ENCODE results near the gene ELMO1. TPM values are rescaled to one million over a fixed set of nuclear protein-coding genes. Genes with fewer than 3 reads are reported as not detected.

ELMO1 gene
- polyA plus RNA-seq, 1 donor (not counting 4 experiments of a cell fraction or from before 2014, with no cell fraction given), result not detected

DNA sequence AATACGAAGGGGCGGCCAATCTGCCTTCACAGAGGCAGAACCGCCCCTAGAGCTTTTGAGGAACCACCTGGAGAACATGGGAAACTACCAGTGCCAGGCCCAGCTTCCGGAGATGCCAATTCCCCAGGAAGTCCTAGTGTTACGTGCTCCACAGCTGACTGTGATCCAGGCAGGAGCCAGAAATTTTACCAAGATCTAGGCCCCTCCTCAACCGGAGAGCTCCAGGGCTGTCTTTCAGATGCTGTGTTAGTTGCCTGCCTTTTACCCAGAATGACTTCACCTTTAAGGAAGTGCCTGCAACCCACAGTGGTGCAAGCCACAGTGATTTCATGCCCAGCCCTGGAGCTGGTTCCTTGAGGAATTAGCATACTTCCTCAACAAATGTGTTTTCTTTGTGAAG, 62.9 kb downstream of the ELMO1 start:
- H3K27me3 ChIP-seq (ENCODE audit: control insufficient read depth, extremely low read depth, insufficient read depth, low read length), result no peaks in the 10 kb centered on the region
- no peak overlapping the region for H3K9ac ChIP-seq (ENCODE audit: control insufficient read depth, extremely low read depth, insufficient read depth, low read length)
- no peak overlapping the region for H2AFZ ChIP-seq (ENCODE audit: control insufficient read depth, low read length)
- no peaks in the 10 kb centered on the region for H4K20me1 ChIP-seq (ENCODE audit: control insufficient read depth, extremely low read depth, insufficient read depth, low read length)
- H3K4me1 ChIP-seq (ENCODE audit: control insufficient read depth, extremely low read depth, insufficient read depth, low read length), result no peaks in the 10 kb centered on the region
- no peaks in the 10 kb centered on the region for H3K79me2 ChIP-seq (ENCODE audit: control insufficient read depth, insufficient read depth, low read length)
- FAIRE-seq, result no peak
- H3K4me3 ChIP-seq (ENCODE audit: control insufficient read depth in 2 of 3, extremely low read depth in 1 of 3, insufficient read depth in 2 of 3, low read depth in 1 of 3, low read length in 3 of 3), result no peak overlapping the region
- no peak for DNase-seq (ENCODE audit: low read depth, low spot score)
- dilution Hi-C loops (cut with MboI; ENCODE audit: extremely low pct_ligation_motif_present, low sequenced_read_pairs), result no loop called here
- TF ChIP-seq, protein P1, sequence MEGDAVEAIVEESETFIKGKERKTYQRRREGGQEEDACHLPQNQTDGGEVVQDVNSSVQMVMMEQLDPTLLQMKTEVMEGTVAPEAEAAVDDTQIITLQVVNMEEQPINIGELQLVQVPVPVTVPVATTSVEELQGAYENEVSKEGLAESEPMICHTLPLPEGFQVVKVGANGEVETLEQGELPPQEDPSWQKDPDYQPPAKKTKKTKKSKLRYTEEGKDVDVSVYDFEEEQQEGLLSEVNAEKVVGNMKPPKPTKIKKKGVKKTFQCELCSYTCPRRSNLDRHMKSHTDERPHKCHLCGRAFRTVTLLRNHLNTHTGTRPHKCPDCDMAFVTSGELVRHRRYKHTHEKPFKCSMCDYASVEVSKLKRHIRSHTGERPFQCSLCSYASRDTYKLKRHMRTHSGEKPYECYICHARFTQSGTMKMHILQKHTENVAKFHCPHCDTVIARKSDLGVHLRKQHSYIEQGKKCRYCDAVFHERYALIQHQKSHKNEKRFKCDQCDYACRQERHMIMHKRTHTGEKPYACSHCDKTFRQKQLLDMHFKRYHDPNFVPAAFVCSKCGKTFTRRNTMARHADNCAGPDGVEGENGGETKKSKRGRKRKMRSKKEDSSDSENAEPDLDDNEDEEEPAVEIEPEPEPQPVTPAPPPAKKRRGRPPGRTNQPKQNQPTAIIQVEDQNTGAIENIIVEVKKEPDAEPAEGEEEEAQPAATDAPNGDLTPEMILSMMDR (optimal IDR thresholded peaks at IDR 0.05 in 1 of 3, IDR thresholded peaks at IDR 0.05 in 1 of 3, conservative IDR thresholded peaks at IDR 0.05 in 1 of 3; ENCODE audit: extremely low read depth in 1 of 3, insufficient read depth in 2 of 3, low read length in 3 of 3), result no peak
- TF ChIP-seq EZH2 (IDR thresholded peaks at IDR 0.05; ENCODE audit: low read length), result no peak
- no peak overlapping the region for H3K4me2 ChIP-seq (ENCODE audit: control insufficient read depth, extremely low read depth, insufficient read depth, low read depth, low read length)
- no peaks in the 10 kb centered on the region for H3K9me3 ChIP-seq (ENCODE audit: control insufficient read depth, low read depth, low read length)
- no peaks in the 10 kb centered on the region for H3K36me3 ChIP-seq (ENCODE audit: control insufficient read depth in 2 of 2, extremely low read depth in 1 of 2, insufficient read depth in 2 of 2, low read length in 2 of 2)
- no peak overlapping the region for H3K27ac ChIP-seq (ENCODE audit: control insufficient read depth, insufficient read depth, low read length)
- no peaks in the 10 kb centered on the region for H3K9me1 ChIP-seq (ENCODE audit: control insufficient read depth, extremely low read depth, insufficient read depth, low read length)

DNA sequence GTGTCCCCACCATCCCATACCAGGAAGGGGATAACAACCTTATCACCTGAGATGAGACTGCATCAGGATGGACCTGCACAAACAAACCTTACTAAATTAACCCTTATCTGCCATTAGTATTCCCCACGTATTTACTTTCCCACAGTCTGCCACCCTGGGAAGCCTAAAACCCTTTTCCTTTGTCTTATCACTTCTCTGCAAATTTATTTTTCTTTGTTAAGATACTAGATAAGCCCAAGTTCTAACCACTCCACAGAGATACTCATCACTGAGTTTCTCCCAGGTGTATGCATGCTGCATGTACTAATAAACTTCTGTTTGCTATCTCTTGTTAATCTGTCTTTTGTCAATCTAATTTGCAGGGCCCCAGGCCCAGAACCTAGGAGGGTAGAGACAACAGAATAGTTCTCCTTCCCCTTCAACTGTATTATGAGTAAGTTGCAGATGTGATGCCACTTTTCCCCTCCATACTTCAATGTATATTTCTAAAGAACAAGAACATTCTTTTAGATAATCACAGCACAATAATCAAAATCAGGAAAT, 66.0 kb downstream of the ELMO1 start:
- Histone ChIP-seq H3K9ac (ENCODE audit: control insufficient read depth, extremely low read depth, insufficient read depth, low read length) (no peak overlapping the region), H3K9me1 (ENCODE audit: control insufficient read depth, extremely low read depth, insufficient read depth, low read length) (no peaks in the 10 kb centered on the region), H3K27me3 (ENCODE audit: control insufficient read depth, extremely low read depth, insufficient read depth, low read length) (no peaks in the 10 kb centered on the region), H3K4me1 (ENCODE audit: control insufficient read depth, extremely low read depth, insufficient read depth, low read length) (no peaks in the 10 kb centered on the region), H3K79me2 (ENCODE audit: control insufficient read depth, insufficient read depth, low read length) (no peaks in the 10 kb centered on the region), H3K36me3 (ENCODE audit: control insufficient read depth in 2 of 2, extremely low read depth in 1 of 2, insufficient read depth in 2 of 2, low read length in 2 of 2) (no peaks in the 10 kb centered on the region), H3K4me2 (ENCODE audit: control insufficient read depth, extremely low read depth, insufficient read depth, low read depth, low read length) (no peak overlapping the region), H4K20me1 (ENCODE audit: control insufficient read depth, extremely low read depth, insufficient read depth, low read length) (no peaks in the 10 kb centered on the region), H3K4me3 (ENCODE audit: control insufficient read depth in 2 of 3, extremely low read depth in 1 of 3, insufficient read depth in 2 of 3, low read depth in 1 of 3, low read length in 3 of 3) (no peak overlapping the region), H3K27ac (ENCODE audit: control insufficient read depth, insufficient read depth, low read length) (no peak overlapping the region), H2AFZ (ENCODE audit: control insufficient read depth, low read length) (no peak overlapping the region), H3K9me3 (ENCODE audit: control insufficient read depth, low read depth, low read length) (no peaks in the 10 kb centered on the region)
- TF ChIP-seq, protein P1 (optimal IDR thresholded peaks at IDR 0.05 in 1 of 3, IDR thresholded peaks at IDR 0.05 in 1 of 3, conservative IDR thresholded peaks at IDR 0.05 in 1 of 3; ENCODE audit: extremely low read depth in 1 of 3, insufficient read depth in 2 of 3, low read length in 3 of 3), result no peak
- no peak for TF ChIP-seq EZH2 (IDR thresholded peaks at IDR 0.05; ENCODE audit: low read length)
- dilution Hi-C loops (cut with MboI; ENCODE audit: extremely low pct_ligation_motif_present, low sequenced_read_pairs), result no loop called here
- DNase-seq (ENCODE audit: low read depth, low spot score), result no peak
- no peak for FAIRE-seq

All from keratinocyte (primary cell).